Activated gamma-delta T cell (primary cell): ENCODE data around the gene KCNQ2.
"Not testable (repeated sequence)": the region's sequence is repeated elsewhere in the genome, so short reads cannot be mapped to it uniquely, and the experiment has no call there.

Experiments used
- DNase-seq: peaks from one replicate; lab custom pipeline; 2025; lab: John Stamatoyannopoulos, UW

Gene KCNQ2

GRCh38 chr20:63385819-63386218 lies 86.6 kb downstream of the KCNQ2 start:
- DNase-seq = no peak

GRCh38 chr20:63384336-63384735 lies 88.1 kb downstream of the KCNQ2 start:
- DNase-seq = no peak

- no peak for DNase-seq
Observed at GRCh38 chr20:63383556-63383955, 88.9 kb downstream of the KCNQ2 start.

- no peak for DNase-seq
Observed at GRCh38 chr20:63382551-63383300, 89.7 kb downstream of the KCNQ2 start.

GRCh38 chr20:63381781-63382431 lies 90.5 kb downstream of the KCNQ2 start:
- DNase-seq = no peak

- no peak for DNase-seq
Observed at GRCh38 chr20:63380346-63380870, 92.0 kb downstream of the KCNQ2 start.

GRCh38 chr20:63379872-63380271 lies 92.6 kb downstream of the KCNQ2 start:
- not testable (repeated sequence) for DNase-seq

- no peak for DNase-seq
Observed at GRCh38 chr20:63379296-63379695, 93.2 kb downstream of the KCNQ2 start.

GRCh38 chr20:63378626-63379025 lies 93.8 kb downstream of the KCNQ2 start:
- no peak for DNase-seq

GRCh38 chr20:63377951-63378381 lies 94.5 kb downstream of the KCNQ2 start:
- no peak for DNase-seq

- no peak for DNase-seq
Observed at GRCh38 chr20:63377256-63377941, 95.1 kb downstream of the KCNQ2 start.

GRCh38 chr20:63376283-63377250 lies 95.9 kb downstream of the KCNQ2 start:
- no peak for DNase-seq

GRCh38 chr20:63375438-63375837 lies 97.0 kb downstream of the KCNQ2 start:
- no peak for DNase-seq

GRCh38 chr20:63374504-63374903 lies 98.0 kb downstream of the KCNQ2 start:
- DNase-seq = no peak

GRCh38 chr20:63373996-63374395 lies 98.5 kb downstream of the KCNQ2 start:
- no peak for DNase-seq

GRCh38 chr20:63372971-63373885 lies 99.2 kb downstream of the KCNQ2 start:
- no peak for DNase-seq

GRCh38 chr20:63371291-63371865 lies 101.1 kb downstream of the KCNQ2 start:
- DNase-seq = no peak

- no peak for DNase-seq
Observed at GRCh38 chr20:63370618-63371187, 101.8 kb downstream of the KCNQ2 start.

- DNase-seq = no peak
Observed at GRCh38 chr20:63369724-63370617, 102.5 kb downstream of the KCNQ2 start.
